Tibial nerve (tissue), 4 donors: ENCODE measurements around the gene ATR. TPM values are rescaled to one million over a fixed set of nuclear protein-coding genes. Genes with fewer than 3 reads are reported as not detected.

Source experiments
- DNase-seq, 2 donors: peaks; one replicate each; pipeline ENCODE4 v3.0.0-alpha.2; 2019; ENCODE audit warnings: low spot score in 2 of 2
- H3K27ac ChIP-seq, 4 donors: fragments of 200-600 bp; sonication (generic) in 3 of 4; one replicate each; pipeline ENCODE4 v1.5.1; 2017 to 2019; ENCODE audit warnings: mild to moderate bottlenecking in 1 of 4
- H3K27me3 ChIP-seq, 2 donors: fragments of 200-600 bp; sonication (generic) in 1 of 2; one replicate each; pipeline versions ENCODE4 v1.5.1 to v1.6.0; 2017 to 2019
- H3K36me3 ChIP-seq, 3 donors: fragments of 200-600 bp; sonication (generic); one replicate each; pipeline ENCODE4 v1.5.1; 2018 to 2019
- H3K4me1 ChIP-seq, 4 donors: fragments of 200-600 bp; sonication (generic) in 3 of 4; one replicate each; pipeline ENCODE4 v1.5.1; 2017 to 2019
- H3K4me3 ChIP-seq, 4 donors: fragments of 200-600 bp; sonication (generic) in 3 of 4; one replicate each; pipeline ENCODE4 v1.5.1; 2017 to 2019; ENCODE audit warnings: mild to moderate bottlenecking in 1 of 4, moderate library complexity in 1 of 4
- H3K9me3 ChIP-seq, 4 donors: fragments of 200-600 bp; sonication (generic) in 3 of 4; one replicate each; pipeline ENCODE4 v1.5.1; 2017 to 2019
- CTCF ChIP-seq, 5 experiments: fragments of 200-600 bp in 3 of 5; fragments of 450-650 bp in 2 of 5; sonication (generic) in 3 of 5; IDR thresholded peaks; one replicate each; pipeline ENCODE4 v1.5.1; 2016 to 2019; ENCODE audit warnings: antibody characterized with exemption in 5 of 5, mild to moderate bottlenecking in 3 of 5, moderate library complexity in 2 of 5
- EP300 ChIP-seq, 2 donors: sonication (generic); formaldehyde crosslinking; IDR thresholded peaks; one replicate each; pipeline ENCODE4 v1.6.1; 2017; ENCODE audit warnings: antibody characterized with exemption in 2 of 2, mild to moderate bottlenecking in 1 of 2
- POLR2A ChIP-seq, 2 donors: fragments of 450-650 bp; IDR thresholded peaks; one replicate each; pipeline ENCODE4 v1.6.1; 2017; ENCODE audit warnings: antibody characterized with exemption in 2 of 2, mild to moderate bottlenecking in 2 of 2, moderate library complexity in 2 of 2
- WGBS, 2 donors: methylation state at CpG; one replicate each; pipeline ENCODE4 v1.1.5; 2018; 5-methylcytosine and 5-hydroxymethylcytosine counted together
- total RNA-seq, 4 donors: library from RNA; depleted of rRNA; stranded (reverse); fragments of >200 nt; gene quantifications; one replicate each; pipeline ENCODE4 v1.1.0, GENCODE V29; 2016

ATR gene
- total RNA-seq, 4 donors from 2014 or later, result 20.8 to 43.3 (median 31.6) TPM

DNA sequence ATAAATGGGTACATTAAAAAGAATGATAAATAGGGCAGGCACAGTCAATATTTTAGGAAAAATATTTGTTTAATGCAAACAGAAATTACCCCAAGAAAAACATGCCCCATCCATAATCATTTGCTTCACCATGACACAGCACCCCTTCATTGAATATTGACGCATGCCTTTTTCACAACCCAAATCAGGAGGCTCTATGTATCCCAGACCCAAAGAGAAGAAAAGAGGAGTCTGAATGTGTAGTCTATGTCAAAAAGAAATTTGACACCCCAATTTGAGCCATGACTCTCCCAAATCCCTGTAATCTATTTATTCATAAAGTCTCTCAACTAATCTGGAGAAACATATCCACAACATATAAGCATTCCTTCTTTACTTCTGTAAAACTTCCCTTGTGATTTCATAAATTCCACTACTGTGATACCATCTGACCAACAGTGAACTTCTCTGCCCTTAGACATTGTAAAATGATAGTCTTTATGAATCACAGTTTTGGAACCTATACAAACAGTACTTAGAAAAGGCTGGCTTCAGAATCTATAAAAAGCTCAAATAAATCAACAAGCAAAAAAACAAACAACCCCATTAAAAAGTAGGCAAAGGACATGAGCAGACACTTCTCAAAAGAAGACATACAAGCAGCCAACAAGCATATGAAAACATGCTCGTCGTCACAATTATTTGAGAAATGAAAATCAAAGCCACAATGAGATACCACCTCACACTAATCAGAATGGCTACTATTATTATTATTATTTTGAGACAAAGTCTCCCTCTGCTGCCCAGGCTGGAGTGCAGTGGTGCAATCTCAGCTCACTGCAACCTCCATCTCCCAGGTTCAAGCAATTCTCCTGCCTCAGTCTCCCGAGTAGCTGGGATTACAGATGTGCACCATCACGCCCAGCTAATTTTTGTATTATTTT is 77.3 kb downstream of the ATR start:
- Histone ChIP-seq H3K4me3 (no peak overlapping the region), H3K27ac (no peak overlapping the region), H3K36me3 (peaks cover 0 to 81% (median 0%) of the 10 kb centered on the region in 3 donors), H3K9me3 (no peaks in the 10 kb centered on the region), H3K4me1 (no peaks in the 10 kb centered on the region), H3K27me3 (no peaks in the 10 kb centered on the region)
- no peak for TF ChIP-seq EP300 (IDR thresholded peaks at IDR 0.05)
- 67 to 77% methylated on average over 5 of the region's 5 CpGs for WGBS, 2 donors
- DNase-seq, result no peak

DNA sequence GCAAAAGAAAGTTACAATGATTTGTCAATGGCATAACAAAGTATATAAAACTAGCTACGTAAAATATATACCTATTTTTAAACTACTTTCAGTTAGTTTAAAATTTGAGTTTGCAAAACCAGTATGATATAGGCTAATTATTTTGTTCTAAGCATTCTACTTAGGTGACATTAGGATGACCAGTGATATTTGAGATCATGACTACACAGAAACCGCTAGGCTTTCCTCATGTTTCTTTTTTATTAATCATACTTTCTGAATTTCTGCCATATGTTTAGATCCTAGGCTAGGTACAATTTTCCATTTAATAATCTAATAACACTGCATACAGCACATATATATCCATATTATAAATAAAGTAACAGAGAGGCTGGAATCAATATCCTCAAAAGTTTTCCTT is 78.3 kb downstream of the ATR start:
- no peaks in the 10 kb centered on the region for H3K9me3 ChIP-seq
- TF ChIP-seq POLR2A (IDR thresholded peaks at IDR 0.05), result no peak
- no peak for TF ChIP-seq EP300 (IDR thresholded peaks at IDR 0.05)
- no peak for TF ChIP-seq CTCF (IDR thresholded peaks at IDR 0.05)
- H3K4me3 ChIP-seq, result no peak overlapping the region
- peaks cover 0 to 80% (median 0%) of the 10 kb centered on the region in 3 donors for H3K36me3 ChIP-seq
- no peaks in the 10 kb centered on the region for H3K27me3 ChIP-seq
- DNase-seq, result no peak
- 92 to 93% methylated on average over 2 of the region's 2 CpGs for WGBS, 2 donors
- no peaks in the 10 kb centered on the region for H3K4me1 ChIP-seq
- H3K27ac ChIP-seq, result no peak overlapping the region

- Histone ChIP-seq H3K4me1 (no peaks in the 10 kb centered on the region), H3K27ac (no peak overlapping the region), H3K4me3 (no peak overlapping the region), H3K27me3 (no peaks in the 10 kb centered on the region), H3K9me3 (no peaks in the 10 kb centered on the region), H3K36me3 (peaks cover 0 to 80% (median 0%) of the 10 kb centered on the region in 3 donors)
- DNase-seq, result no peak
- 69 to 75% methylated on average over 2 of the region's 2 CpGs for WGBS, 2 donors
- TF ChIP-seq CTCF (IDR thresholded peaks at IDR 0.05) (no peak), EP300 (IDR thresholded peaks at IDR 0.05) (no peak), POLR2A (IDR thresholded peaks at IDR 0.05) (no peak)
Measured at GRCh38 chr3:142498397-142499180, 79.9 kb downstream of the ATR start.

DNA sequence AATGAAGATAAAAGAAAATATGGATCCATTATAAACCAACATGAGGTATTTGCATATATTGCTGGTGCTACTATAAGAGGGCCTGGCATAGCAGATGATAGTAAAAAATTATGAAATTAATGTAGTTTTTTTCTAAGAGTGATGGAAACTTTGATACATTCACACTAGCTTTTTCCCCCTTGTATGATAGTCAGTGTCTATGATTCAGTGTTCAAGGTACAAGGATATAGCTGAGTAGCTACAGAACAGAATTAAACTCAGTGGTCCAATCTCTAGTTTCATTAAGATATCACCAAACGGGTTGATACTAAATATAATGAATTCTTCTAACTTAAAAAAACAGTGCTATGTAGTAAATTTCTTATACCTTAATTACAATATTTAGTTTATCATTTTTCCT is 80.8 kb downstream of the ATR start:
- no peak overlapping the region for H3K27ac ChIP-seq
- no peaks in the 10 kb centered on the region for H3K4me1 ChIP-seq
- no peaks in the 10 kb centered on the region for H3K9me3 ChIP-seq
- DNase-seq, result no peak
- no peaks in the 10 kb centered on the region for H3K27me3 ChIP-seq
- no peak for TF ChIP-seq EP300 (IDR thresholded peaks at IDR 0.05)
- peaks cover 0 to 82% (median 0%) of the 10 kb centered on the region in 3 donors for H3K36me3 ChIP-seq
- WGBS, 2 donors, result 64 to 89% methylated on average over 1 of the region's 1 CpG
- no peak overlapping the region for H3K4me3 ChIP-seq

- TF ChIP-seq POLR2A (IDR thresholded peaks at IDR 0.05) (no peak), EP300 (IDR thresholded peaks at IDR 0.05) (no peak), CTCF (IDR thresholded peaks at IDR 0.05) (no peak)
- no peak overlapping the region for H3K27ac ChIP-seq
- H3K27me3 ChIP-seq, result no peaks in the 10 kb centered on the region
- no peak for DNase-seq
- H3K4me3 ChIP-seq, result no peak overlapping the region
- WGBS, 2 donors, result 92 to 98% methylated on average over 3 of the region's 3 CpGs
- H3K4me1 ChIP-seq, result no peaks in the 10 kb centered on the region
- peaks cover 0 to 93% (median 0%) of the 10 kb centered on the region in 3 donors for H3K36me3 ChIP-seq
- H3K9me3 ChIP-seq, result no peaks in the 10 kb centered on the region
Measured at GRCh38 chr3:142495103-142495502, 83.4 kb downstream of the ATR start.

DNA sequence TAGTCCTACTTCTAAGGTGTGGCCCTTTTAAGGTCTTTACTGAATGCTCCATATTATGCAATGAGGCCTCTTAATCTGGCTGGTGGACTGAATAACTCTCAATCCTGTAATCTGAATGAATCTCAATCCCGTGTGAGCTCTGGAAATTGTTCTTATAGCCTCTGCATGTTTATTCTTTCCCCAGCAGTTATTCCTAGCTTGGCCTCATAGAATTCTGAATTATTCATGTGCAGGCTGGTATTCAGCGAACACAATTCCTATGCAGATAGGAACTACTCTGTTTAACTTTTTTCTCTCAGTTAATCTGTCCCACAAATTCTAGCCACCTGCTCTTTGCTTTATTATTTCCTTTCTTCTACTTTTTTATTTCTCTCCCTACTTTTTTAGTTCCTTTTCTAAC is 86.3 kb downstream of the ATR start:
- 96% methylated on average over 2 of the region's 2 CpGs for WGBS, 2 donors
- no peak overlapping the region for H3K27ac ChIP-seq
- no peak for DNase-seq
- no peaks in the 10 kb centered on the region for H3K27me3 ChIP-seq
- no peak overlapping the region for H3K4me3 ChIP-seq
- TF ChIP-seq POLR2A (IDR thresholded peaks at IDR 0.05), result no peak
- no peak for TF ChIP-seq CTCF (IDR thresholded peaks at IDR 0.05)
- no peak for TF ChIP-seq EP300 (IDR thresholded peaks at IDR 0.05)
- H3K9me3 ChIP-seq, result no peaks in the 10 kb centered on the region
- H3K4me1 ChIP-seq, result no peaks in the 10 kb centered on the region
- H3K36me3 ChIP-seq, result peaks cover 0 to 93% (median 0%) of the 10 kb centered on the region in 3 donors
